Thoracic aorta (tissue), 2 donors: Measurements from ENCODE around the gene FMNL2. TPM values are rescaled to one million over a fixed set of nuclear protein-coding genes. Genes with fewer than 3 reads are reported as not detected.
A peak's percentile ranks its signal among the peaks of the same experiment; 100 is the strongest.

Experiments used
- ATAC-seq: fragments of 150-250 bp; one replicate; pipeline ENCODE4 v1.8.0; 2017; ENCODE audit warnings: low read depth; ENCODE audit not compliant: insufficient number of reproducible peaks, low FRiP score
- DNase-seq: peaks from one replicate; pipeline ENCODE4 v3.0.0-alpha.2; 2020; ENCODE audit warnings: low spot score
- H3K27ac ChIP-seq, 2 donors: fragments of 200-600 bp; sonication (generic); 1 replicate in 1 of 2; 2 replicates in 1 of 2; pipeline ENCODE4 v1.5.1; 2016; ENCODE audit warnings: mild to moderate bottlenecking in 2 of 2, moderate library complexity in 2 of 2
- H3K27me3 ChIP-seq: fragments of 200-600 bp; sonication (generic); replicated peaks from 2 replicates; pipeline ENCODE4 v1.6.0; 2016; ENCODE audit warnings: mild to moderate bottlenecking; ENCODE audit not compliant: insufficient read depth
- H3K36me3 ChIP-seq: fragments of 200-600 bp; sonication (generic); one replicate; pipeline ENCODE4 v1.5.1; 2016
- H3K4me1 ChIP-seq, 2 donors: fragments of 200-600 bp; sonication (generic); 1 replicate in 1 of 2; 2 replicates in 1 of 2; pipeline versions ENCODE4 v1.5.1 to v1.6.0; 2016; ENCODE audit warnings: low read depth in 2 of 2, mild to moderate bottlenecking in 1 of 2; ENCODE audit not compliant: control insufficient read depth in 1 of 2
- H3K4me3 ChIP-seq: fragments of 200-600 bp; sonication (generic); 2 replicates; pipeline ENCODE4 v1.5.1; 2016; ENCODE audit warnings: mild to moderate bottlenecking
- H3K9me3 ChIP-seq: fragments of 200-600 bp; sonication (generic); 2 replicates; pipeline ENCODE4 v1.5.1; 2016
- CTCF ChIP-seq: fragments of 200-600 bp; sonication (generic); IDR thresholded peaks from one replicate; pipeline ENCODE4 v1.5.1; 2019; ENCODE audit warnings: antibody characterized with exemption
- total RNA-seq, 2 donors: library from RNA; depleted of rRNA; stranded (reverse); fragments of >200 nt; gene quantifications; one replicate each; pipeline versions ENCODE4 v1.1.0 to v1.2.3, GENCODE V29; 2016

Gene FMNL2
- total RNA-seq, 2 donors from 2014 or later, result 30.6 to 87.0 TPM

GRCh38 chr2:152629202-152629601 lies 294.2 kb downstream of the FMNL2 start:
- no peak for TF ChIP-seq CTCF
- Histone ChIP-seq H3K36me3 (peaks cover 22% of the 10 kb centered on the region), H3K27me3 (no peaks in the 10 kb centered on the region), H3K4me1 (no peaks in the 10 kb centered on the region), H3K4me3 (no peak overlapping the region), H3K9me3 (no peaks in the 10 kb centered on the region), H3K27ac (no peak overlapping the region)
- no peak for ATAC-seq
- DNase-seq, result no peak

GRCh38 chr2:152630466-152630865 lies 295.5 kb downstream of the FMNL2 start:
- peaks cover 22% of the 10 kb centered on the region for H3K36me3 ChIP-seq

GRCh38 chr2:152632736-152633135 lies 297.8 kb downstream of the FMNL2 start:
- Histone ChIP-seq H3K4me3 (no peak overlapping the region), H3K27me3 (no peaks in the 10 kb centered on the region), H3K4me1 (no peaks in the 10 kb centered on the region), H3K36me3 (peaks cover 22% of the 10 kb centered on the region), H3K27ac (no peak overlapping the region), H3K9me3 (no peaks in the 10 kb centered on the region)
- TF ChIP-seq CTCF, result no peak
- DNase-seq (no peak), ATAC-seq (no peak)

More at GRCh38 chr2:152630466-152630865, 295.5 kb downstream of the FMNL2 start:
- Histone ChIP-seq H3K4me1 (no peaks in the 10 kb centered on the region), H3K27ac (no peak overlapping the region), H3K4me3 (no peak overlapping the region), H3K27me3 (no peaks in the 10 kb centered on the region), H3K9me3 (no peaks in the 10 kb centered on the region)
- DNase-seq (no peak), ATAC-seq (no peak)
- no peak for TF ChIP-seq CTCF

GRCh38 chr2:152635635-152636298 lies 300.8 kb downstream of the FMNL2 start:
- no peak overlapping the region for H3K27ac ChIP-seq
- no peak for DNase-seq
- no peaks in the 10 kb centered on the region for H3K9me3 ChIP-seq
- TF ChIP-seq CTCF, result peak; percentile 85
- no peak for ATAC-seq
- no peak overlapping the region for H3K4me3 ChIP-seq
- no peaks in the 10 kb centered on the region for H3K27me3 ChIP-seq
- H3K36me3 ChIP-seq, result peaks cover 27% of the 10 kb centered on the region
- H3K4me1 ChIP-seq, result no peaks in the 10 kb centered on the region

- no peak overlapping the region for H3K27ac ChIP-seq
- ATAC-seq (no peak), DNase-seq (no peak)
- peaks cover 32% of the 10 kb centered on the region for H3K36me3 ChIP-seq
- no peaks in the 10 kb centered on the region for H3K9me3 ChIP-seq
- H3K4me3 ChIP-seq, result no peak overlapping the region
- TF ChIP-seq CTCF, result no peak
- no peaks in the 10 kb centered on the region for H3K4me1 ChIP-seq
- no peaks in the 10 kb centered on the region for H3K27me3 ChIP-seq
Observed at GRCh38 chr2:152637251-152637650, 302.3 kb downstream of the FMNL2 start.
